H9 (cell line): ENCODE data around the gene KCNIP3. TPM values are rescaled to one million over a fixed set of nuclear protein-coding genes. Genes with fewer than 3 reads are reported as not detected.

Experiments
- DNase-seq: peaks from one replicate; pipeline ENCODE4 v3.0.0-alpha.2; 2017
- H2AFZ ChIP-seq: one replicate; pipeline ENCODE4 v1.6.1; 2013; ENCODE audit warnings: mild to moderate bottlenecking, low read length, control low read depth, moderate library complexity
- H2AK5ac ChIP-seq: 2 replicates; pipeline ENCODE4 v1.6.1; 2013; ENCODE audit warnings: low read length, control low read depth, mixed read lengths; ENCODE audit not compliant: insufficient read length
- H2BK120ac ChIP-seq: one replicate; pipeline ENCODE4 v1.6.1; 2013; ENCODE audit warnings: low read depth, mild to moderate bottlenecking, low read length, control low read depth, inconsistent platforms; ENCODE audit not compliant: poor library complexity, severe bottlenecking
- H2BK12ac ChIP-seq: 2 replicates; pipeline ENCODE4 v1.6.1; 2013; ENCODE audit warnings: low read length, control low read depth, mixed read lengths, low read depth; ENCODE audit not compliant: insufficient read length
- H2BK15ac ChIP-seq: 2 replicates; pipeline ENCODE4 v1.6.1; 2013; ENCODE audit warnings: low read depth, low read length, control low read depth
- H2BK20ac ChIP-seq: one replicate; pipeline ENCODE4 v1.6.1; 2013; ENCODE audit warnings: low read depth, mild to moderate bottlenecking, low read length, control low read depth, inconsistent platforms; ENCODE audit not compliant: poor library complexity, severe bottlenecking
- H2BK5ac ChIP-seq: 2 replicates; pipeline ENCODE4 v1.6.1; 2013; ENCODE audit warnings: low read length, control low read depth, mixed read lengths; ENCODE audit not compliant: insufficient read length
- H3K14ac ChIP-seq: 2 replicates; pipeline ENCODE4 v1.6.1; 2013; ENCODE audit warnings: low read length, control low read depth; ENCODE audit not compliant: insufficient read depth
- H3K18ac ChIP-seq: 2 replicates; pipeline ENCODE4 v1.6.1; 2013; ENCODE audit warnings: low read depth, mild to moderate bottlenecking, mixed read lengths, low read length, control low read depth; ENCODE audit not compliant: insufficient read length
- H3K23ac ChIP-seq: 2 replicates; pipeline ENCODE4 v1.6.1; 2013; ENCODE audit warnings: low read length, control low read depth, mixed read lengths, low read depth; ENCODE audit not compliant: insufficient read length
- H3K23me2 ChIP-seq: 2 replicates; pipeline ENCODE4 v1.6.1; 2013; ENCODE audit warnings: low read depth, mild to moderate bottlenecking, mixed read lengths, low read length, control low read depth; ENCODE audit not compliant: insufficient read length, poor library complexity, severe bottlenecking
- H3K27ac ChIP-seq: 2 replicates; pipeline ENCODE4 v1.5.1; 2013; ENCODE audit warnings: low read length, control low read depth, mixed read lengths, low read depth; ENCODE audit not compliant: insufficient read length
- H3K27me3 ChIP-seq: 2 replicates; pipeline ENCODE4 v1.6.1; 2013; ENCODE audit warnings: low read length, control low read depth, inconsistent platforms; ENCODE audit not compliant: insufficient read depth
- H3K4ac ChIP-seq: 2 replicates; pipeline ENCODE4 v1.6.1; 2013; ENCODE audit warnings: low read depth, mild to moderate bottlenecking, control low read depth, inconsistent platforms, low read length, moderate library complexity
- H3K4me1 ChIP-seq: 2 replicates; pipeline ENCODE4 v1.6.1; 2013; ENCODE audit warnings: low read length, control low read depth, inconsistent platforms; ENCODE audit not compliant: insufficient read depth
- H3K4me2 ChIP-seq: 2 replicates; pipeline ENCODE4 v1.6.1; 2013; ENCODE audit warnings: low read length, control low read depth, mixed read lengths; ENCODE audit not compliant: insufficient read length, insufficient read depth
- H3K56ac ChIP-seq: 2 replicates; pipeline ENCODE4 v1.6.1; 2013; ENCODE audit warnings: low read depth, mild to moderate bottlenecking, mixed read lengths, low read length, control low read depth; ENCODE audit not compliant: insufficient read length
- H3K79me1 ChIP-seq: 2 replicates; pipeline ENCODE4 v1.6.1; 2013; ENCODE audit warnings: low read depth, mild to moderate bottlenecking, moderate library complexity, low read length, control low read depth, inconsistent platforms; ENCODE audit not compliant: insufficient read depth, poor library complexity, severe bottlenecking
- H3K79me2 ChIP-seq: 2 replicates; pipeline ENCODE4 v1.6.1; 2013; ENCODE audit warnings: low read length, control low read depth, inconsistent platforms; ENCODE audit not compliant: insufficient read depth
- H3K9ac ChIP-seq: 2 replicates; pipeline ENCODE4 v1.6.1; 2013; ENCODE audit warnings: low read length, control low read depth, mixed read lengths; ENCODE audit not compliant: insufficient read length; ENCODE audit errors: extremely low read depth
- H3K9me3 ChIP-seq: one replicate; pipeline ENCODE4 v1.6.1; 2013; ENCODE audit warnings: low read depth, low read length, inconsistent platforms; ENCODE audit not compliant: control insufficient read depth
- H3T11ph ChIP-seq: one replicate; pipeline ENCODE4 v1.6.1; 2013; ENCODE audit warnings: mild to moderate bottlenecking, low read length, control low read depth, inconsistent platforms
- H4K20me1 ChIP-seq: one replicate; pipeline ENCODE4 v1.6.1; 2013; ENCODE audit not compliant: control insufficient read depth, insufficient read length, insufficient read depth
- H4K5ac ChIP-seq: 2 replicates; pipeline ENCODE4 v1.6.1; 2013; ENCODE audit warnings: low read depth, mild to moderate bottlenecking, mixed read lengths, low read length, control low read depth; ENCODE audit not compliant: insufficient read length
- H4K8ac ChIP-seq: replicated peaks from 2 replicates; pipeline ENCODE4 v1.6.1; 2013; ENCODE audit warnings: low read length, control low read depth, mixed read lengths, low read depth; ENCODE audit not compliant: insufficient read length
- H4K91ac ChIP-seq: 2 replicates; pipeline ENCODE4 v1.6.1; 2013; ENCODE audit warnings: low read depth, mild to moderate bottlenecking, moderate library complexity, mixed read lengths, low read length, control low read depth; ENCODE audit not compliant: insufficient read length
- H3K27ac Mint-ChIP-seq, 3 experiments: 2 replicates in 2 of 3; 3 replicates in 1 of 3; pipeline ENCODE4 v1.8.0; 2020 to 2021; ENCODE audit warnings: mixed read lengths in 3 of 3, mild to moderate bottlenecking in 1 of 3, moderate library complexity in 1 of 3
- H3K27me3 Mint-ChIP-seq: 2 replicates; pipeline ENCODE4 v1.8.0; 2021; ENCODE audit warnings: low read depth, mild to moderate bottlenecking, moderate library complexity, mixed read lengths
- H3K36me3 Mint-ChIP-seq, 3 experiments: 2 replicates in 2 of 3; 3 replicates in 1 of 3; pipeline ENCODE4 v1.8.0; 2020 to 2021; ENCODE audit warnings: low read depth in 3 of 3, mixed read lengths in 3 of 3; ENCODE audit not compliant: insufficient read depth in 1 of 3
- H3K4me1 Mint-ChIP-seq, 2 experiments: 2 replicates each; pipeline ENCODE4 v1.8.0; 2020; ENCODE audit warnings: mixed read lengths in 2 of 2
- H3K4me3 Mint-ChIP-seq, 2 experiments: 2 replicates in 1 of 2; 3 replicates in 1 of 2; pipeline ENCODE4 v1.8.0; 2020 to 2021; ENCODE audit warnings: mild to moderate bottlenecking in 2 of 2, mixed read lengths in 2 of 2, moderate library complexity in 1 of 2
- H3K9me3 Mint-ChIP-seq, 2 experiments: 2 replicates in 1 of 2; 3 replicates in 1 of 2; pipeline ENCODE4 v1.8.0; 2020; ENCODE audit warnings: mild to moderate bottlenecking in 2 of 2, mixed read lengths in 2 of 2, moderate library complexity in 1 of 2
- WGBS: extraction: QIAGEN DNeasy Blood & Tissue Kit; methylation state at CpG from one replicate; pipeline ENCODE4 v1.1.7; 2013; ENCODE audit warnings: missing lambda C conversion rate, low lambda C conversion rate, mixed read lengths; ENCODE audit not compliant: insufficient read length; ENCODE audit errors: extremely low coverage; 5-methylcytosine and 5-hydroxymethylcytosine counted together
- total RNA-seq: library from RNA; stranded (reverse); gene quantifications from 2 replicates; pipeline ENCODE4 v1.2.1, GENCODE V29; 2021
- TF ChIP-seq, protein P1 (sequence below): fragments of 200-600 bp; sonication (generic); conservative IDR thresholded peaks from 3 replicates; pipeline ENCODE4 v1.8.0; 2021; ENCODE audit warnings: antibody characterized with exemption, mild to moderate bottlenecking

KCNIP3 gene
- total RNA-seq, 1 experiment from 2014 or later: 1.5 TPM

GRCh38 chr2:95374029-95374428 lies 76.9 kb downstream of the KCNIP3 start:
- no peaks in the 10 kb centered on the region for H3K23me2 ChIP-seq
- H2BK15ac ChIP-seq: no peak overlapping the region
- no peak overlapping the region for H3K4ac ChIP-seq
- H2AFZ ChIP-seq: no peak overlapping the region
- H3K56ac ChIP-seq: no peak overlapping the region
- TF ChIP-seq, protein P1, sequence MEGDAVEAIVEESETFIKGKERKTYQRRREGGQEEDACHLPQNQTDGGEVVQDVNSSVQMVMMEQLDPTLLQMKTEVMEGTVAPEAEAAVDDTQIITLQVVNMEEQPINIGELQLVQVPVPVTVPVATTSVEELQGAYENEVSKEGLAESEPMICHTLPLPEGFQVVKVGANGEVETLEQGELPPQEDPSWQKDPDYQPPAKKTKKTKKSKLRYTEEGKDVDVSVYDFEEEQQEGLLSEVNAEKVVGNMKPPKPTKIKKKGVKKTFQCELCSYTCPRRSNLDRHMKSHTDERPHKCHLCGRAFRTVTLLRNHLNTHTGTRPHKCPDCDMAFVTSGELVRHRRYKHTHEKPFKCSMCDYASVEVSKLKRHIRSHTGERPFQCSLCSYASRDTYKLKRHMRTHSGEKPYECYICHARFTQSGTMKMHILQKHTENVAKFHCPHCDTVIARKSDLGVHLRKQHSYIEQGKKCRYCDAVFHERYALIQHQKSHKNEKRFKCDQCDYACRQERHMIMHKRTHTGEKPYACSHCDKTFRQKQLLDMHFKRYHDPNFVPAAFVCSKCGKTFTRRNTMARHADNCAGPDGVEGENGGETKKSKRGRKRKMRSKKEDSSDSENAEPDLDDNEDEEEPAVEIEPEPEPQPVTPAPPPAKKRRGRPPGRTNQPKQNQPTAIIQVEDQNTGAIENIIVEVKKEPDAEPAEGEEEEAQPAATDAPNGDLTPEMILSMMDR: no peak
- H2BK12ac ChIP-seq: no peak overlapping the region
- DNase-seq: no peak
- no peak overlapping the region for H2BK5ac ChIP-seq
- H3K4me2 ChIP-seq: no peak overlapping the region
- no peak overlapping the region for H3K18ac ChIP-seq
- H2BK20ac ChIP-seq: no peak overlapping the region
- H3K27ac Mint-ChIP-seq: no peak overlapping the region
- peaks cover 8% of the 10 kb centered on the region for H3K27me3 Mint-ChIP-seq
- no peaks in the 10 kb centered on the region for H3K79me1 ChIP-seq
- H3K14ac ChIP-seq: no peak overlapping the region; the same call in 1 of the 2 replicates
- H3K4me1 ChIP-seq: no peaks in the 10 kb centered on the region
- no peaks in the 10 kb centered on the region for H3K79me2 ChIP-seq
- H3K27ac ChIP-seq: no peak overlapping the region
- H3K27me3 ChIP-seq: no peaks in the 10 kb centered on the region
- no peak overlapping the region for H4K91ac ChIP-seq
- peaks cover 6 to 14% of the 10 kb centered on the region in 2 experiments for H3K4me1 Mint-ChIP-seq
- no peaks in the 10 kb centered on the region for H3K9me3 ChIP-seq
- H2AK5ac ChIP-seq: no peak overlapping the region
- no peak overlapping the region for H4K8ac ChIP-seq
- H3K36me3 Mint-ChIP-seq: no peaks in the 10 kb centered on the region
- no peak overlapping the region for H3T11ph ChIP-seq
- H3K9ac ChIP-seq: no peak overlapping the region
- H3K23ac ChIP-seq: no peak overlapping the region
- no peak overlapping the region for H2BK120ac ChIP-seq
- no peaks in the 10 kb centered on the region for H3K9me3 Mint-ChIP-seq
- no peak overlapping the region for H4K5ac ChIP-seq
- no peaks in the 10 kb centered on the region for H4K20me1 ChIP-seq
- no CpG with 5 or more reads among the region's 6 CpGs for WGBS
- no peak overlapping the region for H3K4me3 Mint-ChIP-seq
